Measurements from ENCODE around the gene EFHD1. TPM values are rescaled to one million over a fixed set of nuclear protein-coding genes. Genes with fewer than 3 reads are reported as not detected.

The EFHD1 gene
- total RNA-seq, 1 donor from 2014 or later = 7.7 TPM

DNA sequence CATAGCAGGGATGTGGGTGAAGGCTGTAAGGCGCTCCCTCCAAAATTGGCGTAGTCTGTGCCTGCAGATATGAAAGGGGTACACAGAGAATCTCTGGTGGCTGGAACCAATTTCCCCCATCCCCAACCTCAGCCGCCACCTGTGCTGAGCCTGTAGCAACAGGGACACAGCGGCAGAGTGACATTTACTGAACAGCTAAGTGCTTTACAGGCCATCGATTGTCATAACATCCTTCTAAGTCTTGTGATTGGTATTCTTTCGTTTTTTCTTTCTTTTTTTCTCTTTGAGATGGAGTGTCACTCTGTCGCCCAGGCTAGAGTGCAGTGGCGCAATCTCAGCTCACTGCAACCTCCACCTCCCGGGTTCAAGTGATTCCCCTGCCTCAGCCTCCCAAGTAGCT lies 12.2 kb upstream of the EFHD1 start:
- no peak for DNase-seq
- intact Hi-C loops (cut with DNase I) = no loop called here

DNA sequence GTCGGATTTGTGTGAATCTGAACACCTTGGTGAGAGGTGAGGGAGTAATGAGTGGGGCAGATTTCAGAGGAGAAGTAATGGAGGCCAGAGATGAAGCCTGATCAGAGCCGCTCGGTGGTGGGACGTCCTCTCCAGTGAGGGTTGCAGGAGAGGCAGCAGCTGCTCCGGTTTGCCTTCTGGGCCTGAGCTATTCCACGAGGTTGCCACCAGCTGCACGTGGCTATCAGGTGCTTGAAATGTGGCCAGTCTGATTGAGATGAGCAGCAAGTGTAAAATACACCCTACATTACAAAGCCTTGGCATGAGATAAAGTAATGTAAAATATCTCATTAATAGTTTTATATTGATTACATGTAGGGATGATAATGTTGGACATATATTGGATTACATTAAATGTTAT lies 10.8 kb upstream of the EFHD1 start:
- Histone ChIP-seq H3K9me3 (no peaks in the 10 kb centered on the region), H3K4me1 (no peaks in the 10 kb centered on the region), H3K4me3 (no peak overlapping the region), H3K27ac (no peak overlapping the region), H3K27me3 (ENCODE audit: low read depth) (peaks cover 3% of the 10 kb centered on the region), H3K36me3 (no peaks in the 10 kb centered on the region)
- ATAC-seq = no peak
- TF ChIP-seq CTCF (IDR thresholded peaks at IDR 0.05) = no peak
- intact Hi-C loops (cut with DNase I) = no loop called here
- no peak for DNase-seq

More for the DNA sequence above, 12.2 kb upstream of the EFHD1 start:
- H3K27me3 ChIP-seq (ENCODE audit: low read depth) = peaks cover 6% of the 10 kb centered on the region
- H3K4me1 ChIP-seq = no peaks in the 10 kb centered on the region
- H3K9me3 ChIP-seq = no peaks in the 10 kb centered on the region
- no peak for TF ChIP-seq CTCF (IDR thresholded peaks at IDR 0.05)
- no peak overlapping the region for H3K4me3 ChIP-seq
- H3K36me3 ChIP-seq = no peaks in the 10 kb centered on the region
- H3K27ac ChIP-seq = no peak overlapping the region
- no peak for ATAC-seq

- no peaks in the 10 kb centered on the region for H3K9me3 ChIP-seq
- intact Hi-C loops (cut with DNase I) = no loop called here
- ATAC-seq (no peak), DNase-seq (no peak)
- H3K4me1 ChIP-seq = no peaks in the 10 kb centered on the region
- H3K36me3 ChIP-seq = no peaks in the 10 kb centered on the region
- H3K27me3 ChIP-seq (ENCODE audit: low read depth) = peaks cover 6% of the 10 kb centered on the region
- H3K27ac ChIP-seq = no peak overlapping the region
- TF ChIP-seq CTCF (IDR thresholded peaks at IDR 0.05) = no peak
- H3K4me3 ChIP-seq = no peak overlapping the region
Measured at GRCh38 chr2:232623768-232624765, 9.3 kb upstream of the EFHD1 start.

DNA sequence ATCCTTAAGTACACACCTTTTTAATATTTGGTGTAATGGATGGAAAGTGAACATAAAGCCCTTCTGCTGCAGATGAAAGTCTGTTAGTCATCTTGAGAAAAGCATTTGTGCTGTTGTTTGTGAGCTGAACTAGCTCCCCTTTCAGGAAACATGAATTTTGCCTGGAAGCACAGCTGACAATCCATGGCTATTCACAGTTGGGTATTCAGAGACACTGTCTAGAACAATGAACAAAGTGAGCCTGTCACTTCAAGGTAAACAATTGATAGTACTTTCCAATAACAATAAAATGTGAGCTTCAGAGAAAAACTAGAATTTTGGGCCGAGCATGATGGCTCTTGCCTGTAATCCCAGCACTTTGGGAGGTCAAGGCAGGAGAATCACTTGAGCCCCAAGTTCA lies 6.8 kb upstream of the EFHD1 start:
- H3K4me1 ChIP-seq = no peaks in the 10 kb centered on the region
- no peak for TF ChIP-seq CTCF (IDR thresholded peaks at IDR 0.05)

GRCh38 chr2:232628466-232629128 lies 4.8 kb upstream of the EFHD1 start:
- intact Hi-C loops (cut with DNase I) = no loop called here
- Histone ChIP-seq H3K27ac (no peak overlapping the region), H3K4me3 (no peak overlapping the region), H3K9me3 (no peaks in the 10 kb centered on the region), H3K4me1 (peaks cover 12% of the 10 kb centered on the region), H3K36me3 (no peaks in the 10 kb centered on the region), H3K27me3 (ENCODE audit: low read depth) (peaks cover 46% of the 10 kb centered on the region)
- DNase-seq (no peak), ATAC-seq (no peak)
- TF ChIP-seq CTCF (IDR thresholded peaks at IDR 0.05) = no peak

More for the DNA sequence above, 6.8 kb upstream of the EFHD1 start:
- H3K36me3 ChIP-seq = no peaks in the 10 kb centered on the region
- intact Hi-C loops (cut with DNase I) = no loop called here
- ATAC-seq (no peak), DNase-seq (no peak)
- H3K9me3 ChIP-seq = no peaks in the 10 kb centered on the region
- H3K27me3 ChIP-seq (ENCODE audit: low read depth) = peaks cover 26% of the 10 kb centered on the region
- H3K27ac ChIP-seq = no peak overlapping the region
- no peak overlapping the region for H3K4me3 ChIP-seq

Data from lower lobe of right lung (tissue), 2 donors.